Mucosa of descending colon (tissue), 3 donors: ENCODE data around the gene SERPINB12. TPM values are rescaled to one million over a fixed set of nuclear protein-coding genes. Genes with fewer than 3 reads are reported as not detected.

Experiments used
- ATAC-seq: fragments of 200-7000 bp; cut with Tn5 transposase; one replicate; pipeline ENCODE4 v1.9.1; 2020; ENCODE audit warnings: mild to moderate bottlenecking, moderate library complexity
- DNase-seq, 3 donors: peaks; one replicate each; pipeline ENCODE4 v3.0.0-alpha.2; 2020
- H3K36me3 ChIP-seq: fragments of 200-600 bp; one replicate; pipeline ENCODE4 v1.8.0; 2021; ENCODE audit warnings: low read depth, mild to moderate bottlenecking
- H3K4me1 ChIP-seq: fragments of 200-600 bp; one replicate; pipeline ENCODE4 v1.8.0; 2021; ENCODE audit warnings: low read depth, mild to moderate bottlenecking
- H3K4me3 ChIP-seq: fragments of 200-600 bp; one replicate; pipeline ENCODE4 v1.8.0; 2021; ENCODE audit warnings: mild to moderate bottlenecking
- H3K9me3 ChIP-seq: fragments of 200-600 bp; one replicate; pipeline ENCODE4 v1.8.0; 2021; ENCODE audit warnings: mild to moderate bottlenecking
- CTCF ChIP-seq: fragments of 200-600 bp; IDR thresholded peaks from one replicate; pipeline ENCODE4 v1.8.0; 2022; ENCODE audit warnings: antibody characterized with exemption, mild to moderate bottlenecking
- intact Hi-C, 2 donors: fragments of 100-400 bp; cut with DNase I in 1 of 2; cut with micrococcal nuclease in 1 of 2; formaldehyde crosslinking; loops; one replicate each; pipeline versions ENCODE4 v1.11.0 to v1.11.1; 2022; cut with DNase I, micrococcal nuclease
- total RNA-seq, 3 donors: library from RNA; stranded (reverse); fragmentation: NEBNext Ultra II Directional in 2 of 3; extraction: Animal tissue kit (Norgen Biotek cat#: 25700) in 2 of 3; gene quantifications; one replicate each; pipeline versions ENCODE4 v1.2.1 to v1.2.4, GENCODE V29; 2021 to 2023
- donor health status: DM: no; HTN: no; CAD: no; lungs with moderate emphysema.
- donor health status: DM: no; HTN: no; CAD: no.
- donor health status: DM: no; HTN: yes; CAD: no.

The SERPINB12 gene
- total RNA-seq, 3 donors from 2014 or later, result not detected

- TF ChIP-seq CTCF, result no peak
- no peak for ATAC-seq
- intact Hi-C loops, result no loop called here
- DNase-seq, result no peak
- no peaks in the 10 kb centered on the region for H3K9me3 ChIP-seq
- H3K4me3 ChIP-seq, result no peak overlapping the region
- H3K4me1 ChIP-seq, result no peaks in the 10 kb centered on the region
- H3K36me3 ChIP-seq, result no peaks in the 10 kb centered on the region
These were observed 61.2 kb downstream of the SERPINB12 start for GRCh38 chr18:63603355-63603754.

- H3K36me3 ChIP-seq, result no peaks in the 10 kb centered on the region
- intact Hi-C loops, result no loop called here
- no peak for TF ChIP-seq CTCF
- H3K4me1 ChIP-seq, result no peaks in the 10 kb centered on the region
- ATAC-seq, result no peak
- no peak overlapping the region for H3K4me3 ChIP-seq
- no peak for DNase-seq
- no peaks in the 10 kb centered on the region for H3K9me3 ChIP-seq
These were observed 61.6 kb downstream of the SERPINB12 start for GRCh38 chr18:63603772-63604171.

GRCh38 chr18:63604791-63605567 lies 62.8 kb downstream of the SERPINB12 start:
- ATAC-seq, result no peak
- no peak overlapping the region for H3K4me3 ChIP-seq
- intact Hi-C loops, result no loop called here
- no peaks in the 10 kb centered on the region for H3K9me3 ChIP-seq
- no peaks in the 10 kb centered on the region for H3K36me3 ChIP-seq
- no peak for DNase-seq
- no peak for TF ChIP-seq CTCF
- no peaks in the 10 kb centered on the region for H3K4me1 ChIP-seq

- no peaks in the 10 kb centered on the region for H3K4me1 ChIP-seq
- DNase-seq (no peak), ATAC-seq (no peak)
- intact Hi-C loops, result no loop called here
- no peaks in the 10 kb centered on the region for H3K36me3 ChIP-seq
- TF ChIP-seq CTCF, result no peak
- H3K9me3 ChIP-seq, result no peaks in the 10 kb centered on the region
- no peak overlapping the region for H3K4me3 ChIP-seq
These were observed 64.4 kb downstream of the SERPINB12 start for GRCh38 chr18:63606526-63606925.

- intact Hi-C loops, result no loop called here
These were observed 71.3 kb downstream of the SERPINB12 start for GRCh38 chr18:63613420-63613819.

More at GRCh38 chr18:63613420-63613819, 71.3 kb downstream of the SERPINB12 start:
- ATAC-seq (no peak), DNase-seq (no peak)
- Histone ChIP-seq H3K36me3 (no peaks in the 10 kb centered on the region), H3K4me1 (no peaks in the 10 kb centered on the region), H3K9me3 (no peaks in the 10 kb centered on the region), H3K4me3 (no peak overlapping the region)
- TF ChIP-seq CTCF, result no peak
